ENCODE results near the gene TRIP13. TPM values are rescaled to one million over a fixed set of nuclear protein-coding genes. Genes with fewer than 3 reads are reported as not detected.
A peak's percentile ranks its signal among the peaks of the same experiment; 100 is the strongest.

The TRIP13 gene
- total RNA-seq, 2 experiments from 2014 or later = 0.47 to 0.66 TPM

DNA sequence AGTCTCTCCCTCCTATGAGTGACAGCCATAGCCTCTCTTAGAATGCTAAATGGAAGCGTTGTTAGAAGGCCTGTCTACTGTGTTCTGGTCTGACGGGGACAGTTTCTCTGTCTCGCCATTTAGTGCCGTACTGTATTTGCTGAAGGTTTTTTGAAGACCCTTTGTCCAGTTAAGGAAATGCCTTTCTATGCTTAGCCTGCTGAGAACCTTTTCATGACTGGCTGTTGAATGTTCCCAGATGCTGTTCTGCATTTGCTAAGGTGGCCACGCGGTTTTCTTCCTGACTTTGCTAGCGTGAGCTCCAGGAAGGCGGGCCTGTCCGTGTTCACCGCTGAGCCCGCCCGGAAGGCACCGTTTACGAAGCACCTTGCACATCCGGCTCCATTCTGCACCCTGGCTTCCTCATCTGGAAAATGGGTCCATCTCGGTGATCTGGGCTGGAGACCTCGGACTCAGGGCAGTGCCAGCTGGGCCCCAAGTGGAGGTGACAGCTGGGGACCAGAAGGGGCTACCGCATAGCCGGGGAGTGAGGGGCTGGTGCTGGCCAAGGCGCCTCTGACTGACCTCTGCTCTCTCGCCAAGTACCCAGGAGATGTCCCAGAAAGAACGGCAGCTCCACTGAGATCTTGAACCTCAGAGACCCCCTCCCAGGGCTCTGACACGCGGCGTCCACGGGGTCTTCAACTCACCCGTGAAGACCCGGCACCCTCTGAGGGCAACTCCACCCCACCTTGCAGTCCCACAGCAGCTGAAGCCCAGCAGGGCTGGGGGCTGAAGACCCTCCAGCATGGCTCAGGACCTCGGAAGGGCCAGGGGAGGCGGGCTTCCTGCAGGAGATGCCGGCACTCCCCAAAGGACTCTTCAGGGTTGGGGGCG is 63.4 kb downstream of the TRIP13 start:
- Mint-ChIP-seq H3K4me3 (no peak overlapping the region), H3K9me3 (no peaks in the 10 kb centered on the region), H3K36me3 (ENCODE audit: low read depth) (no peaks in the 10 kb centered on the region), H3K27me3 (peaks cover 23% of the 10 kb centered on the region), H3K27ac (no peak overlapping the region), H3K4me1 (ENCODE audit: low read depth) (peaks cover 9% of the 10 kb centered on the region)
- peaks cover 0 to 29% of the 10 kb centered on the region in 2 experiments for H3K9me3 ChIP-seq (ENCODE audit: control insufficient read depth in 1 of 2, insufficient read depth in 1 of 2, low read length in 2 of 2)
- H3K4me1 ChIP-seq (ENCODE audit: insufficient read depth, low read length) = peaks cover 19% of the 10 kb centered on the region
- DNase-seq (no peak), ATAC-seq (ENCODE audit: poor library complexity) (no peak)
- no peak overlapping the region for H3K4me3 ChIP-seq (ENCODE audit: low read length)
- ChIA-PET POLR2A (no interaction called here), CTCF (no interaction called here)
- intact Hi-C loops (cut with DNase I, micrococcal nuclease) = no loop called here
- TF ChIP-seq, protein P1, sequence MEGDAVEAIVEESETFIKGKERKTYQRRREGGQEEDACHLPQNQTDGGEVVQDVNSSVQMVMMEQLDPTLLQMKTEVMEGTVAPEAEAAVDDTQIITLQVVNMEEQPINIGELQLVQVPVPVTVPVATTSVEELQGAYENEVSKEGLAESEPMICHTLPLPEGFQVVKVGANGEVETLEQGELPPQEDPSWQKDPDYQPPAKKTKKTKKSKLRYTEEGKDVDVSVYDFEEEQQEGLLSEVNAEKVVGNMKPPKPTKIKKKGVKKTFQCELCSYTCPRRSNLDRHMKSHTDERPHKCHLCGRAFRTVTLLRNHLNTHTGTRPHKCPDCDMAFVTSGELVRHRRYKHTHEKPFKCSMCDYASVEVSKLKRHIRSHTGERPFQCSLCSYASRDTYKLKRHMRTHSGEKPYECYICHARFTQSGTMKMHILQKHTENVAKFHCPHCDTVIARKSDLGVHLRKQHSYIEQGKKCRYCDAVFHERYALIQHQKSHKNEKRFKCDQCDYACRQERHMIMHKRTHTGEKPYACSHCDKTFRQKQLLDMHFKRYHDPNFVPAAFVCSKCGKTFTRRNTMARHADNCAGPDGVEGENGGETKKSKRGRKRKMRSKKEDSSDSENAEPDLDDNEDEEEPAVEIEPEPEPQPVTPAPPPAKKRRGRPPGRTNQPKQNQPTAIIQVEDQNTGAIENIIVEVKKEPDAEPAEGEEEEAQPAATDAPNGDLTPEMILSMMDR (IDR thresholded peaks at IDR 0.05) = no peak
- no peak overlapping the region for H3K27ac ChIP-seq (ENCODE audit: low read depth in 1 of 2, low read length in 2 of 2)
- no peaks in the 10 kb centered on the region for H3K36me3 ChIP-seq (ENCODE audit: insufficient read depth, low read length)
- peaks cover 14 to 24% of the 10 kb centered on the region in 2 experiments for H3K27me3 ChIP-seq (ENCODE audit: control insufficient read depth in 1 of 2, insufficient read depth in 2 of 2, low read length in 2 of 2)

DNA sequence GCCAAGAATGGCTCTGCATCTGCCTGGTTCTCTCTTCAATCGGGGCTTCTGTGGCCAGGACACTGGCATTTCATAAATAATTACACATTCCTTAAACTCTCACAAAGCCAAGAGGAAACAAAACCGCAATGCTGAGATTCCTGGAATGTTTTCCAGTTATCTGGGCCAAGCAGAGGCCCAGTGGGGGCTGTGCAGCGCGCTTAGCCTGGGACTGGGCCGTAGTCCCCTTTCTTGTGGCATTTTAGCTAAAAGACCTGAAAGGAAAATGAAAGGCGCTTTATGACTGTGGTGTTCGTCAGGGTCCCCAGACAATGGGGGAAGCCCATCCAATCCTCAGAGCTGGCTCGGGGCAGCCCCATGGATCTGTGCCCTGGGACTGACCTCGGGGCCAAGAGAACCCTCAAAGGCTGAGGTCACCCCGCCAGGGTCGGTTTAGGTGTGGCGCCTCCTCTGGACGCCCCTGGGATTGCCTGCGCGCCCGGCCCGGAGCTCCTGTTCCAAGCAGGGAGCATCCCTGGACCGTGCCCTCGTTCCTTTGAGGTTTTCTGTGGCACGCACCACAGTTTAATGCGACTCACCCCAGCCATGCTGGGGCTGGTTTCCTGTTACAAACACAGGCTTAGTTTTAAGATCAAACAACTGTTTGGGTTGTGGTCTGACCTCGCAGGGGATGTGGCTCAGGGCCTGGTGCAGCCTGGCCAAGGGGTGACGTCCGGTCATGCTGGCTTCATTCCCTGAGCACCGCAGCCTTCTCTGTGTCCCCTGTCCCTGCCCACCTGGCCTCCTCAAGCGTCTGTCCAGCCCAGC is 64.5 kb downstream of the TRIP13 start:
- Histone ChIP-seq H3K27ac (ENCODE audit: low read depth in 1 of 2, low read length in 2 of 2) (no peak overlapping the region), H3K4me1 (ENCODE audit: insufficient read depth, low read length) (peaks cover 19% of the 10 kb centered on the region), H3K36me3 (ENCODE audit: insufficient read depth, low read length) (no peaks in the 10 kb centered on the region), H3K27me3 (ENCODE audit: control insufficient read depth in 1 of 2, insufficient read depth in 2 of 2, low read length in 2 of 2) (peaks cover 14 to 22% of the 10 kb centered on the region in 2 experiments), H3K9me3 (ENCODE audit: control insufficient read depth in 1 of 2, insufficient read depth in 1 of 2, low read length in 2 of 2) (peaks cover 0 to 19% of the 10 kb centered on the region in 2 experiments), H3K4me3 (ENCODE audit: low read length) (no peak overlapping the region)
- ATAC-seq (ENCODE audit: poor library complexity) (peak; percentile 72), DNase-seq (peak in 3 of 14 experiments; percentile 25 to 56 (median 35))
- ChIA-PET CTCF (no interaction called here), POLR2A (no interaction called here)
- Mint-ChIP-seq H3K27me3 (peaks cover 20% of the 10 kb centered on the region), H3K9me3 (no peaks in the 10 kb centered on the region), H3K4me3 (no peak overlapping the region), H3K36me3 (ENCODE audit: low read depth) (no peaks in the 10 kb centered on the region), H3K4me1 (ENCODE audit: low read depth) (peaks cover 9% of the 10 kb centered on the region), H3K27ac (no peak overlapping the region)
- intact Hi-C loops (cut with DNase I, micrococcal nuclease) = no loop called here
- TF ChIP-seq, protein P1 (IDR thresholded peaks at IDR 0.05) = no peak

DNA sequence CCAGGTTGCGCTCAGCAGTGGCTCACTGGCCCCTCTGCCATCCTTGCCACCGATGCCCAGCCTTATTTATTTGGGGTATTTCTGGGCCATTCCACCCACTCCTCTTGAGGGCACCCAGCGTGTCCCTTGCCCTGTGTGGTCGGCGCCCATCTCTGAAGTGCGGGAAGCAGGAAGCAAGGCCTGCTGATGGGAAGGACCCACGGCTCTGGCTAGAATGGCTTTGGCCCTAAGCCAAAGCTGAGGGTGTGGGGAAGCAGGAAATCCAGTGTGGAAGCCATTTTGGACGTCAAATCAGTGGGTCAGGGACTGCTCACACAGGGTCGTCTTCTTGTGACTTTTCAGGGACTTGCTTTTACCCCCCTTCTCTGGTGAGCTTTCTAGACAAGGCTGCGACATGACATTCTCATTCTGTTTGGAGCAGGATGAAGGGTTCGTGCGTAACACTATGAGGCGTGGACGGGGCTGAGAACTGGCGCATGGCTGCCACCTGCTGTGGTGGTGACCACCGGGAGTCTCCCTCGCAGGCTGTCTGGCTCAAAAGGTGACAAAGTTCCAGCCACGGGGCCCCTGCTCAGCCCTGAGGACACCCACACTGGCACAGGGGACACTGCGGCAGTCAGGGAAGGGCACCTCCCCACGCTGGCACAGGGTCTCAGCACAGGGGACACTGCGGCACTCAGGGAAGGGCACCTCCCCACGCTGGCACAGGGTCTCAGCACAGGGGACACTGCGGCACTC is 65.2 kb downstream of the TRIP13 start:
- Mint-ChIP-seq H3K4me1 (ENCODE audit: low read depth) (peaks cover 9% of the 10 kb centered on the region), H3K9me3 (no peaks in the 10 kb centered on the region), H3K4me3 (no peak overlapping the region), H3K27me3 (peaks cover 20% of the 10 kb centered on the region), H3K36me3 (ENCODE audit: low read depth) (no peaks in the 10 kb centered on the region), H3K27ac (no peak overlapping the region)
- Histone ChIP-seq H3K4me1 (ENCODE audit: insufficient read depth, low read length) (peaks cover 21% of the 10 kb centered on the region), H3K36me3 (ENCODE audit: insufficient read depth, low read length) (no peaks in the 10 kb centered on the region), H3K27me3 (ENCODE audit: control insufficient read depth in 1 of 2, insufficient read depth in 2 of 2, low read length in 2 of 2) (peaks cover 14 to 20% of the 10 kb centered on the region in 2 experiments), H3K27ac (ENCODE audit: low read depth in 1 of 2, low read length in 2 of 2) (no peak overlapping the region), H3K9me3 (ENCODE audit: control insufficient read depth in 1 of 2, insufficient read depth in 1 of 2, low read length in 2 of 2) (peaks cover 0 to 11% of the 10 kb centered on the region in 2 experiments), H3K4me3 (ENCODE audit: low read length) (no peak overlapping the region)
- DNase-seq (no peak), ATAC-seq (ENCODE audit: poor library complexity) (peak; percentile 33)
- POLR2A ChIA-PET = no interaction called here
- TF ChIP-seq, protein P1 (IDR thresholded peaks at IDR 0.05) = no peak
- CTCF ChIA-PET = no interaction called here
- intact Hi-C loops (cut with DNase I, micrococcal nuclease) = no loop called here
